BLaER1 treated with 17β-estradiol and CSF1 and Interleukin-3, amounts not matched to agents 10 nM and 100 nM (cell line): ENCODE data around the gene ADAM11.

Experiments used
- H3K27ac ChIP-seq, 11 experiments: shearing (Covaris generic); formaldehyde crosslinking; 2 replicates each; pipeline ENCODE4 v1.8.1; 2022
- H3K27me3 ChIP-seq, 11 experiments: shearing (Covaris generic); formaldehyde crosslinking; 2 replicates each; pipeline ENCODE4 v1.8.1; 2022
- H3K36me3 ChIP-seq, 11 experiments: shearing (Covaris generic); formaldehyde crosslinking; 2 replicates each; pipeline ENCODE4 v1.8.1; 2022
- H3K4me1 ChIP-seq, 10 experiments: shearing (Covaris generic); formaldehyde crosslinking; 2 replicates each; pipeline ENCODE4 v1.8.1; 2022
- H3K4me2 ChIP-seq, 11 experiments: shearing (Covaris generic); formaldehyde crosslinking; 2 replicates each; pipeline ENCODE4 v1.8.1; 2022
- H3K4me3 ChIP-seq, 10 experiments: shearing (Covaris generic); formaldehyde crosslinking; 2 replicates each; pipeline ENCODE4 v1.8.1; 2022
- H3K9ac ChIP-seq, 11 experiments: shearing (Covaris generic); formaldehyde crosslinking; 2 replicates each; pipeline ENCODE4 v1.8.1; 2022
- H3K9me3 ChIP-seq, 11 experiments: shearing (Covaris generic); formaldehyde crosslinking; replicated peaks in 1 of 11; 2 replicates each; pipeline ENCODE4 v1.8.1; 2022
- H4K20me1 ChIP-seq, 11 experiments: shearing (Covaris generic); formaldehyde crosslinking; 2 replicates each; pipeline ENCODE4 v1.8.1; 2022
- Cebpa-rat ChIP-seq, 11 experiments: shearing (Covaris generic); IDR thresholded peaks; 2 replicates each; pipeline ENCODE4 v1.8.1; 2022

Gene ADAM11

GRCh38 chr17:44759916-44760243 is 1.1 kb downstream of the ADAM11 start:
- Histone ChIP-seq H3K4me2 (peak overlapping the region; percentile 89 to 98 (median 96); a peak in 19 of 22 replicates), H3K9ac (peak overlapping the region in 5 of 11 experiments; percentile 18 to 69 (median 68); a peak in 7 of 22 replicates)

DNA sequence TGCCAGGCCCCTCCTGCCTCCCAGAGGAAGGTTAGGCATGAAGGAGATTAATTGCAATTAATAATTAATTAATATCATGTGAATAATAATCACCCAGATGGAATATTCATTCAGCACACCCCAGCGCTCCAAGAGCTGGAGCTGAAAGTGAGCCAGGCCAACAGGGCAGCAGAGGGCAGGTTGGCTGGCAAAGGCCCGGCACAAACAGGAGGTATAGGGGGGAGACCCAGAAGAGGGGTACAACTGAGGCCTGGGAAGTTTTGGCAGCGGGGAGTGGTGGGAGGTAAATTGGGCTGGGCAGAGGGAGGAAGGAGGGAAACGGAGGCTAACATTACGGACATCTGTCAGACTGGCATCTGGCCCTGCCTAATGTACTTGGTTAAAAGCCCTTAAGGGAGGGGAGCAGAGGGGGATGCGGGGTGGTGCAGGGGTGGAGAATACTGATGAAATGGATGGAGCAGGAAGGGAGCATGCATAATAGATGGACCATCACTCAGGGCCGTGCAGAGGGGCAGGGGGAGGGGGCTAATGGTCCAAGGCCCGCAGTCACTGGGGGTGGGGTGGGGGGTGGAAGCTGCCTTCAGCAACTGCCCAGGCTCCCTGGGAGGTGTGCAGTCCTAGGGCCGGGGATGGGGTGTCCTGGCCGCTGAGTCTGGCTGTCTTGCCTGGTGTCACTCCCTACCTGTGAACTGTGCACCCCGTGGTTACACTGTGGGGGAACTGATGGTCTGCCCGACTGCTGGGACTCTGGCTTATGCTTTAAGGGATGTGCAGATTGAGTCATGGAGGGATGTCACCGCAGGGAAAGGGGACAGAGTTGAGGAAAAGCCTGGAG is 1.9 kb downstream of the ADAM11 start:
- TF ChIP-seq Cebpa-rat (IDR thresholded peaks at IDR 0.05): no peak
- Histone ChIP-seq H3K9ac (no peak overlapping the region), H3K4me3 (no peak overlapping the region), H3K27me3 (peaks cover 33 to 43% (median 38%) of the 10 kb centered on the region in 11 experiments), H3K4me2 (no peak overlapping the region), H4K20me1 (peaks cover 0 to 29% (median 0%) of the 10 kb centered on the region in 11 experiments; a peak in 8 of 22 replicates), H3K9me3 (no peaks in the 10 kb centered on the region), H3K27ac (no peak overlapping the region), H3K36me3 (no peaks in the 10 kb centered on the region), H3K4me1 (peaks cover 5 to 22% (median 10%) of the 10 kb centered on the region in 10 experiments; a peak in 17 of 20 replicates)

More at GRCh38 chr17:44759916-44760243, 1.1 kb downstream of the ADAM11 start:
- H4K20me1 ChIP-seq: peaks cover 0 to 29% (median 0%) of the 10 kb centered on the region in 11 experiments; a peak in 8 of 22 replicates
- TF ChIP-seq Cebpa-rat (IDR thresholded peaks at IDR 0.05): no peak
- H3K36me3 ChIP-seq: no peaks in the 10 kb centered on the region
- peaks cover 33 to 43% (median 38%) of the 10 kb centered on the region in 11 experiments for H3K27me3 ChIP-seq
- H3K27ac ChIP-seq: no peak overlapping the region
- H3K9me3 ChIP-seq: no peaks in the 10 kb centered on the region
- H3K4me3 ChIP-seq: peak overlapping the region in 7 of 10 experiments; percentile 55 to 69 (median 59); a peak in 11 of 20 replicates
- H3K4me1 ChIP-seq: peaks cover 5 to 22% (median 10%) of the 10 kb centered on the region in 10 experiments; a peak in 17 of 20 replicates

GRCh38 chr17:44761932-44762810 is 3.4 kb downstream of the ADAM11 start:
- H3K36me3 ChIP-seq: no peaks in the 10 kb centered on the region
- H3K9me3 ChIP-seq: no peaks in the 10 kb centered on the region
- no peak overlapping the region for H3K4me2 ChIP-seq
- no peak overlapping the region for H3K27ac ChIP-seq
- 0 out of 22 replicates have a peak overlapping the region, but pooled peaks of 1 of the 11 experiments have one; percentile 13 for H3K9ac ChIP-seq
- no peak overlapping the region for H3K4me3 ChIP-seq
- peaks cover 5 to 23% (median 10%) of the 10 kb centered on the region in 10 experiments; a peak in 17 of 20 replicates for H3K4me1 ChIP-seq
- TF ChIP-seq Cebpa-rat (IDR thresholded peaks at IDR 0.05): no peak
- H4K20me1 ChIP-seq: peaks cover 0 to 27% (median 0%) of the 10 kb centered on the region in 11 experiments; a peak in 8 of 22 replicates
- H3K27me3 ChIP-seq: peaks cover 31 to 39% (median 32%) of the 10 kb centered on the region in 11 experiments

- H3K9ac ChIP-seq: no peak overlapping the region
- H3K27ac ChIP-seq: no peak overlapping the region
These were observed 4.4 kb downstream of the ADAM11 start for GRCh38 chr17:44763170-44763569.

GRCh38 chr17:44765965-44766364 is 7.2 kb downstream of the ADAM11 start:
- Histone ChIP-seq H3K9ac (no peak overlapping the region), H3K4me2 (no peak overlapping the region), H3K9me3 (no peaks in the 10 kb centered on the region), H3K4me1 (peaks cover 16 to 39% (median 32%) of the 10 kb centered on the region in 10 experiments), H3K36me3 (no peaks in the 10 kb centered on the region), H4K20me1 (peaks cover 0 to 5% (median 0%) of the 10 kb centered on the region in 11 experiments; a peak in 2 of 22 replicates), H3K27ac (no peak overlapping the region), H3K4me3 (no peak overlapping the region), H3K27me3 (peaks cover 0 to 5% (median 0%) of the 10 kb centered on the region in 11 experiments; a peak in 4 of 22 replicates)
- TF ChIP-seq Cebpa-rat (IDR thresholded peaks at IDR 0.05): no peak

More at GRCh38 chr17:44763170-44763569, 4.4 kb downstream of the ADAM11 start:
- H4K20me1 ChIP-seq: peaks cover 0 to 17% (median 0%) of the 10 kb centered on the region in 11 experiments; a peak in 8 of 22 replicates
- no peaks in the 10 kb centered on the region for H3K36me3 ChIP-seq
- H3K9me3 ChIP-seq: no peaks in the 10 kb centered on the region
- H3K4me3 ChIP-seq: no peak overlapping the region
- TF ChIP-seq Cebpa-rat (IDR thresholded peaks at IDR 0.05): no peak
- H3K27me3 ChIP-seq: peaks cover 21 to 29% (median 22%) of the 10 kb centered on the region in 11 experiments
- H3K4me2 ChIP-seq: no peak overlapping the region
- peaks cover 12 to 26% (median 19%) of the 10 kb centered on the region in 10 experiments for H3K4me1 ChIP-seq

DNA sequence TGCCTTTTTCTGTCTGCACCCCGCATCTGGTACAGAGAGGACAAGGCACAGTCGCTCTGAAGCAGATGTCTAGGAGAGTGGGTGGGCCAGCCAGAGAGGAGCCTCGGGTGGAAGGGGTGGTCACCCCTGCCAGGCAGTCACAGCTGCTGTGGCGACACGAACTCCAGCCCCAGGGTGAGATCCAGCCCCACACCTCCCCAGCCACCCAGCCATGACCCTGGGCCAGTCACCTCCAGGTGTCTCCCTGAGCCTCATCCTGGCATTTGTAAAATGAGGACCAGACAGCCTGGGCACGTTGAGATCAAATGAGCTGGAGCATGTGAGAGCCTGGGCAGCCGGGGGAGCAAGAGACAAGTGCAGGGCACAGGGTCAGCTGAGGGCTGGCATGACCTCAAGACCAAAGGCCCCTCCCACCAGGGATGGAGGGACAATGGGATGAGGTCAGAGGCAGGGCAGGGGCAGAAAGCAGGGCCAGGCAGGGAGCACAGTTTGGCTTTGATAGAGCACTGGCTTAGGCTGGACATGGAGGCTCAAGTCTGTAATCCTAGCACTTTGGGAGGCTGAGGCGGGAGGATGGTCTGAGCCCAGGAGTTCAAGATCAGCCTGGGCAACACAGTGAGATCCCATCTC is 7.7 kb downstream of the ADAM11 start:
- Histone ChIP-seq H4K20me1 (peaks cover 0 to 5% (median 0%) of the 10 kb centered on the region in 11 experiments; a peak in 2 of 22 replicates), H3K4me2 (no peak overlapping the region), H3K27ac (no peak overlapping the region), H3K9ac (no peak overlapping the region), H3K27me3 (no peaks in the 10 kb centered on the region), H3K4me3 (no peak overlapping the region), H3K4me1 (peaks cover 21 to 45% (median 37%) of the 10 kb centered on the region in 10 experiments), H3K36me3 (no peaks in the 10 kb centered on the region), H3K9me3 (no peaks in the 10 kb centered on the region)
- no peak for TF ChIP-seq Cebpa-rat (IDR thresholded peaks at IDR 0.05)

- Histone ChIP-seq H3K9ac (peak overlapping the region in 2 of 11 experiments; percentile 2 to 33; a peak in 2 of 22 replicates), H3K4me1 (peaks cover 25 to 48% (median 39%) of the 10 kb centered on the region in 10 experiments), H3K27me3 (no peaks in the 10 kb centered on the region), H3K4me2 (peak overlapping the region; percentile 17 to 89 (median 78); a peak in 19 of 22 replicates), H3K27ac (no peak overlapping the region), H3K4me3 (no peak overlapping the region), H3K36me3 (no peaks in the 10 kb centered on the region), H3K9me3 (no peaks in the 10 kb centered on the region), H4K20me1 (peaks cover 0 to 5% (median 0%) of the 10 kb centered on the region in 11 experiments; a peak in 2 of 22 replicates)
- no peak for TF ChIP-seq Cebpa-rat (IDR thresholded peaks at IDR 0.05)
These were observed 8.7 kb downstream of the ADAM11 start for GRCh38 chr17:44767493-44767892.

GRCh38 chr17:44768505-44769142 is 9.8 kb downstream of the ADAM11 start:
- H3K4me2 ChIP-seq: peak overlapping the region; percentile 17 to 89 (median 78)
- H4K20me1 ChIP-seq: no peaks in the 10 kb centered on the region; a peak in 2 of 22 replicates
- no peak overlapping the region for H3K27ac ChIP-seq
- no peak overlapping the region for H3K4me3 ChIP-seq
- no peaks in the 10 kb centered on the region for H3K27me3 ChIP-seq
- peaks cover 25 to 48% (median 39%) of the 10 kb centered on the region in 10 experiments for H3K4me1 ChIP-seq
- peak overlapping the region in 1 of 11 experiments; percentile 33; a peak in 1 of 22 replicates for H3K9ac ChIP-seq
- no peaks in the 10 kb centered on the region for H3K9me3 ChIP-seq
- H3K36me3 ChIP-seq: no peaks in the 10 kb centered on the region
- TF ChIP-seq Cebpa-rat (IDR thresholded peaks at IDR 0.05): no peak
